HepG2 (cell line): ENCODE results near the gene SCARF1. TPM values are rescaled to one million over a fixed set of nuclear protein-coding genes. Genes with fewer than 3 reads are reported as not detected.

Experiments used
- ADNP ChIP-seq: sonication (generic); formaldehyde crosslinking; IDR thresholded peaks from 2 replicates; pipeline ENCODE4 v1.4.0; 2020; ENCODE audit warnings: missing genetic modification reagents
- AHR ChIP-seq: IDR thresholded peaks from 2 replicates; pipeline ENCODE4 v1.6.1; 2018; ENCODE audit warnings: missing genetic modification reagents, missing compliant biosample characterization
- ERF ChIP-seq: IDR thresholded peaks from 2 replicates; pipeline ENCODE4 v1.6.1; 2018; ENCODE audit warnings: missing biosample characterization, missing genetic modification reagents
- HOXD1 ChIP-seq: sonication (generic); formaldehyde crosslinking; IDR thresholded peaks from 2 replicates; pipeline ENCODE4 v1.5.0; 2020; ENCODE audit warnings: missing genetic modification reagents
- JARID2 ChIP-seq: sonication (generic); formaldehyde crosslinking; IDR thresholded peaks from 2 replicates; pipeline ENCODE4 v1.8.1; 2023; ENCODE audit warnings: missing genetic modification reagents, inconsistent platforms; ENCODE audit not compliant: insufficient replicate concordance
- KAT7 ChIP-seq: IDR thresholded peaks from 2 replicates; pipeline ENCODE4 v1.6.1; 2018; ENCODE audit warnings: borderline replicate concordance, missing compliant biosample characterization
- MAZ ChIP-seq, 2 experiments: sonication (generic) in 1 of 2; formaldehyde crosslinking in 1 of 2; IDR thresholded peaks; 2 replicates each; pipeline versions ENCODE4 v1.5.0 to v1.6.1; 2012 to 2020; ENCODE audit warnings: low read depth in 2 of 2, mild to moderate bottlenecking in 2 of 2, borderline replicate concordance in 1 of 2, improper control_type of control experiment in 1 of 2, low read length in 1 of 2, missing genetic modification reagents in 1 of 2, moderate library complexity in 1 of 2
- MED1 ChIP-seq: sonication (generic); formaldehyde crosslinking; IDR thresholded peaks from 2 replicates; pipeline ENCODE4 v1.4.0; 2020; ENCODE audit warnings: missing genetic modification reagents
- MEIS1 ChIP-seq: sonication (generic); formaldehyde crosslinking; IDR thresholded peaks from 2 replicates; pipeline ENCODE4 v1.9.0; 2021; ENCODE audit warnings: mild to moderate bottlenecking, missing genetic modification reagents, moderate library complexity, borderline replicate concordance
- PHB2 ChIP-seq: fragments of 450-650 bp; IDR thresholded peaks from 2 replicates; pipeline ENCODE4 v1.6.1; 2018; ENCODE audit not compliant: partially characterized antibody
- RAD21 ChIP-seq: fragments of 450-650 bp; formaldehyde crosslinking; IDR thresholded peaks from 2 replicates; pipeline ENCODE4 v1.5.0; 2020; ENCODE audit warnings: mild to moderate bottlenecking
- SMARCC2 ChIP-seq: fragments of 450-650 bp; IDR thresholded peaks from 2 replicates; pipeline ENCODE4 v1.6.1; 2017; ENCODE audit warnings: antibody characterized with exemption, mild to moderate bottlenecking
- TSC22D2 ChIP-seq: sonication (generic); formaldehyde crosslinking; IDR thresholded peaks from 2 replicates; pipeline ENCODE4 v1.5.1; 2020; ENCODE audit warnings: missing genetic modification reagents, mild to moderate bottlenecking, borderline replicate concordance
- ZNF335 ChIP-seq: sonication (generic); formaldehyde crosslinking; IDR thresholded peaks from 2 replicates; pipeline ENCODE4 v1.4.0; 2020; ENCODE audit warnings: missing genetic modification reagents
- ZNF570 ChIP-seq: sonication (generic); formaldehyde crosslinking; IDR thresholded peaks from 2 replicates; pipeline ENCODE4 v1.4.0; 2020; ENCODE audit warnings: mild to moderate bottlenecking, missing genetic modification reagents, borderline replicate concordance
- ZNF670 ChIP-seq: sonication (generic); formaldehyde crosslinking; IDR thresholded peaks from 2 replicates; pipeline ENCODE4 v1.8.0; 2022; ENCODE audit warnings: mild to moderate bottlenecking, missing genetic modification reagents, borderline replicate concordance
- ZNF709 ChIP-seq: sonication (generic); formaldehyde crosslinking; IDR thresholded peaks from 2 replicates; pipeline ENCODE4 v1.5.0; 2020; ENCODE audit warnings: mild to moderate bottlenecking, missing genetic modification reagents
- ZSCAN12 ChIP-seq: sonication (generic); formaldehyde crosslinking; IDR thresholded peaks from 2 replicates; pipeline ENCODE4 v1.9.0; 2021; ENCODE audit warnings: mild to moderate bottlenecking, missing genetic modification reagents
- polyA plus RNA-seq, 8 experiments: library from polyadenylated mRNA; depleted of rRNA in 3 of 8; stranded (reverse) in 7 of 8; unstranded in 1 of 8; fragments of >200 nt; fragmentation: Illumina TruSeq in 4 of 8; extraction: Trizol in 4 of 8; gene quantifications; 2 replicates each; pipeline versions ENCODE4 v1.2.1 to v1.2.3, GENCODE V29; 2011 to 2016; ENCODE audit warnings: low read depth in 4 of 8, missing spikeins in 1 of 8, mixed read lengths in 1 of 8; ENCODE audit not compliant: insufficient read depth in 1 of 8
- total RNA-seq, 5 experiments: library from RNA; depleted of rRNA; stranded (reverse); fragments of >200 nt; fragmentation: Illumina TruSeq; extraction: Trizol; gene quantifications; 2 replicates each; pipeline ENCODE4 v1.2.3, GENCODE V29; 2016; ENCODE audit warnings: low read depth in 1 of 5
- TF ChIP-seq, protein P1 (sequence below): sonication (generic); formaldehyde crosslinking; IDR thresholded peaks from 2 replicates; pipeline ENCODE4 v1.4.0; 2020; ENCODE audit warnings: missing genetic modification reagents
- TF ChIP-seq, protein P2 (sequence below): sonication (generic); formaldehyde crosslinking; conservative IDR thresholded peaks from 2 replicates; pipeline ENCODE4 v1.5.0; 2020; ENCODE audit warnings: missing genetic modification reagents
- TF ChIP-seq, protein P3 (sequence below): sonication (generic); formaldehyde crosslinking; IDR thresholded peaks from 2 replicates; pipeline ENCODE4 v1.9.0; 2022; ENCODE audit warnings: missing genetic modification reagents, mild to moderate bottlenecking, borderline replicate concordance
- TF ChIP-seq, protein P4 (sequence below): IDR thresholded peaks from 2 replicates; pipeline ENCODE4 v1.6.1; 2016; ENCODE audit warnings: low read depth, borderline replicate concordance
- TF ChIP-seq, protein P5 (sequence below): sonication (generic); formaldehyde crosslinking; IDR thresholded peaks from 2 replicates; pipeline ENCODE4 v1.4.0; 2020; ENCODE audit warnings: mild to moderate bottlenecking, missing genetic modification reagents
- TF ChIP-seq, protein P6 (sequence below): sonication (generic); formaldehyde crosslinking; IDR thresholded peaks from 2 replicates; pipeline ENCODE4 v1.8.1; 2023; ENCODE audit warnings: missing genetic modification reagents, mild to moderate bottlenecking, borderline replicate concordance

Gene SCARF1
- total and polyA plus RNA-seq, 2 of the 13 experiments (the other 11 are each of a cell fraction or from before 2014, with no cell fraction given): 0.24 to 0.71 TPM

DNA sequence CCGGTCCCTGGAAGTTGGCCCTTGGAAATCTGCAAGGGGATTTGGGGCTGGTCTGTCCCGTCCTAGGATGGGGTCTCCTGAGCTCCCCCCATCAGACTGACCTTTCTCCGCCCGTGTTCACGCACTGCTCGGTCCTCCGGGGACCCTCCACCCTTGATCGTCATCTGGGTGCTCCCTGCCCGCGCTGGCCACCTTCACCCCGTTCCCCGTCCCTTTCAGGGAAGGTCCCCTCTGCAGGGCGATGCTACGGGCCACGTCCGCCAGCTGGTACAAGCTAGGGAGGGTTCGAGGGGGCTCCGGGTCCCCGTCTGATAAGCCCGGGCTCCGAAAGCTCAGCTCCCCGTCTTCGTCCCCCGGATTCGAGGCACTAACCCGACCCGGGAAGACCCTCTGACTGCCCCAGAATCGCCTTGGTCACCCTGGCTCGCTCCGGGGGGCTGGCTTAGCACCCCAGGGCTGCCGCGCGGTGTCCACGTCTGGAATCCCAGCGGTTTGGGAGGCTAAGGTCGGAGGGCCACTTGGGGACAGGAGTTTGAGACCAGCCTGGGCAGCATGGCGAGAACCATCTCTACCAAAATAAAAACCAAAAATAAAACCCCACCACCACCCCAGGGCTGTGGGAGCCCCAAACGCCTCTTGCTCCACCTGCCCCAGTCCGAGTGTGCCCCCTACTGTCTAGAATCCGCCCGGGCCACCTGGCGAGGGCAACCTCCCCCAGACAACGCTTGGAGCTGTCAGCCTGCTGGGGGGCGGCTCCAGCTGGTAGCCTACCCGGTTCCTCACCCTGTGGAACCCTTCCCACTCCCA lies 15.8 kb downstream of the SCARF1 start (continued):
- TF ChIP-seq ADNP (CRISPR knock-in tag): no peak
- TF ChIP-seq SMARCC2: no peak
- TF ChIP-seq, protein P1, sequence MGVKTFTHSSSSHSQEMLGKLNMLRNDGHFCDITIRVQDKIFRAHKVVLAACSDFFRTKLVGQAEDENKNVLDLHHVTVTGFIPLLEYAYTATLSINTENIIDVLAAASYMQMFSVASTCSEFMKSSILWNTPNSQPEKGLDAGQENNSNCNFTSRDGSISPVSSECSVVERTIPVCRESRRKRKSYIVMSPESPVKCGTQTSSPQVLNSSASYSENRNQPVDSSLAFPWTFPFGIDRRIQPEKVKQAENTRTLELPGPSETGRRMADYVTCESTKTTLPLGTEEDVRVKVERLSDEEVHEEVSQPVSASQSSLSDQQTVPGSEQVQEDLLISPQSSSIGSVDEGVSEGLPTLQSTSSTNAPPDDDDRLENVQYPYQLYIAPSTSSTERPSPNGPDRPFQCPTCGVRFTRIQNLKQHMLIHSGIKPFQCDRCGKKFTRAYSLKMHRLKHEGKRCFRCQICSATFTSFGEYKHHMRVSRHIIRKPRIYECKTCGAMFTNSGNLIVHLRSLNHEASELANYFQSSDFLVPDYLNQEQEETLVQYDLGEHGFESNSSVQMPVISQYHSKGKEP (CRISPR knock-in tag): no peak
- TF ChIP-seq, protein P2, sequence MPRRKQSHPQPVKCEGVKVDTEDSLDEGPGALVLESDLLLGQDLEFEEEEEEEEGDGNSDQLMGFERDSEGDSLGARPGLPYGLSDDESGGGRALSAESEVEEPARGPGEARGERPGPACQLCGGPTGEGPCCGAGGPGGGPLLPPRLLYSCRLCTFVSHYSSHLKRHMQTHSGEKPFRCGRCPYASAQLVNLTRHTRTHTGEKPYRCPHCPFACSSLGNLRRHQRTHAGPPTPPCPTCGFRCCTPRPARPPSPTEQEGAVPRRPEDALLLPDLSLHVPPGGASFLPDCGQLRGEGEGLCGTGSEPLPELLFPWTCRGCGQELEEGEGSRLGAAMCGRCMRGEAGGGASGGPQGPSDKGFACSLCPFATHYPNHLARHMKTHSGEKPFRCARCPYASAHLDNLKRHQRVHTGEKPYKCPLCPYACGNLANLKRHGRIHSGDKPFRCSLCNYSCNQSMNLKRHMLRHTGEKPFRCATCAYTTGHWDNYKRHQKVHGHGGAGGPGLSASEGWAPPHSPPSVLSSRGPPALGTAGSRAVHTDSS (CRISPR knock-in tag): no peak
- no peak for TF ChIP-seq ZSCAN12 (CRISPR knock-in tag)
- no peak for TF ChIP-seq ZNF335
- TF ChIP-seq RAD21 (CRISPR knock-in tag): peak; percentile 85
- no peak for TF ChIP-seq ZNF570 (CRISPR knock-in tag)
- no peak for TF ChIP-seq JARID2 (CRISPR knock-in tag)
- no peak for TF ChIP-seq PHB2
- no peak for TF ChIP-seq HOXD1 (CRISPR knock-in tag)
- TF ChIP-seq MED1: no peak
- TF ChIP-seq TSC22D2: no peak
- TF ChIP-seq, protein P3, sequence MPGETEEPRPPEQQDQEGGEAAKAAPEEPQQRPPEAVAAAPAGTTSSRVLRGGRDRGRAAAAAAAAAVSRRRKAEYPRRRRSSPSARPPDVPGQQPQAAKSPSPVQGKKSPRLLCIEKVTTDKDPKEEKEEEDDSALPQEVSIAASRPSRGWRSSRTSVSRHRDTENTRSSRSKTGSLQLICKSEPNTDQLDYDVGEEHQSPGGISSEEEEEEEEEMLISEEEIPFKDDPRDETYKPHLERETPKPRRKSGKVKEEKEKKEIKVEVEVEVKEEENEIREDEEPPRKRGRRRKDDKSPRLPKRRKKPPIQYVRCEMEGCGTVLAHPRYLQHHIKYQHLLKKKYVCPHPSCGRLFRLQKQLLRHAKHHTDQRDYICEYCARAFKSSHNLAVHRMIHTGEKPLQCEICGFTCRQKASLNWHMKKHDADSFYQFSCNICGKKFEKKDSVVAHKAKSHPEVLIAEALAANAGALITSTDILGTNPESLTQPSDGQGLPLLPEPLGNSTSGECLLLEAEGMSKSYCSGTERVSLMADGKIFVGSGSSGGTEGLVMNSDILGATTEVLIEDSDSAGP (CRISPR knock-in tag): peak; percentile 50; the same call in 1 of the 2 replicates
- TF ChIP-seq, protein P4, sequence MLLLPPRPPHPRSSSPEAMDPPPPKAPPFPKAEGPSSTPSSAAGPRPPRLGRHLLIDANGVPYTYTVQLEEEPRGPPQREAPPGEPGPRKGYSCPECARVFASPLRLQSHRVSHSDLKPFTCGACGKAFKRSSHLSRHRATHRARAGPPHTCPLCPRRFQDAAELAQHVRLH (CRISPR knock-in tag): no peak; the same call in 1 of the 2 replicates
- TF ChIP-seq ZNF709 (CRISPR knock-in tag): 0 out of 2 replicates have a peak, but pooled peaks have one; percentile 57
- TF ChIP-seq ZNF670 (CRISPR knock-in tag): no peak
- no peak for TF ChIP-seq KAT7 (CRISPR knock-in tag)
- TF ChIP-seq MEIS1 (CRISPR knock-in tag): no peak
- no peak for TF ChIP-seq MAZ (IDR thresholded peaks at IDR 0.05; ENCODE audit: borderline replicate concordance, low read depth, low read length)
- no peak for TF ChIP-seq MAZ (CRISPR knock-in tag; IDR thresholded peaks at IDR 0.05; ENCODE audit: low read depth)
- TF ChIP-seq AHR (CRISPR knock-in tag): no peak
- TF ChIP-seq, protein P5, sequence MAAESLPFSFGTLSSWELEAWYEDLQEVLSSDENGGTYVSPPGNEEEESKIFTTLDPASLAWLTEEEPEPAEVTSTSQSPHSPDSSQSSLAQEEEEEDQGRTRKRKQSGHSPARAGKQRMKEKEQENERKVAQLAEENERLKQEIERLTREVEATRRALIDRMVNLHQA (CRISPR knock-in tag): no peak
- TF ChIP-seq ERF (CRISPR knock-in tag): no peak
- TF ChIP-seq, protein P6, sequence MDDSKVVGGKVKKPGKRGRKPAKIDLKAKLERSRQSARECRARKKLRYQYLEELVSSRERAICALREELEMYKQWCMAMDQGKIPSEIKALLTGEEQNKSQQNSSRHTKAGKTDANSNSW: 0 out of 2 replicates have a peak, but pooled peaks have one; percentile 79
